CD4-positive, alpha-beta T cell treated with Interleukin-21 for 1 hour (primary cell): Measurements from ENCODE around the gene NUP107.
A peak's percentile ranks its signal among the peaks of the same experiment; 100 is the strongest.

Experiments used
- DNase-seq: peaks from one replicate; pipeline ENCODE4 v3.0.0-alpha.2; 2020

NUP107 gene

DNA sequence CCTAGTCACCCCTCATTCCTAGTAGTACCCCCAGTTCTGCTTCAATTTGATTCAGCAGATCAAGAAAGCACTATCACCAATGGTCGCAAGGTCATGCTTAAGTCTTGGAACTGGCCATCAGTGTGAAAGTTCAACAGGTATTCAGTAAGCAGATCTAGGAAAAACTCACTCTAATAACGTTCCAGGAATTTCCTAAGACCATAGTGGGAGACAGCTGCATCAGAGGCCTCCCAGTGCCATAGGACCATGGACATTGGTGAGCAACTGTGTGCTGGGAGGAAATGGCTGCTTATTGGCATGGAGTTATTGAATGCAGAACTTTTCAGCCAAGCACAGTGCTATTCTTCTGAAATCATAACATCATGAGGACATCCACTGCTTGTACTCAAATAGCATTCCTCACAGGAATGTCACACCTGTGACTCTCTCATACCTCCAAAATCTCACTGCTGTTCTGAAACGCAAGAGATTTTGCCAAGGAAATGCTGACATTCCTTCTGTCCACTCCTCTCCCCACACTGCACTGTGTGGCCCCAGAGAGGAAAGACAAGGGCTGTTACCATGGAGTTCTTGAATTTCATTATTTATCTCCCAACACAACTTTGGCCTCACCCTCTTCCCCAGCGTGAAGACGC lies 90.3 kb downstream of the NUP107 start:
- no peak for DNase-seq

DNA sequence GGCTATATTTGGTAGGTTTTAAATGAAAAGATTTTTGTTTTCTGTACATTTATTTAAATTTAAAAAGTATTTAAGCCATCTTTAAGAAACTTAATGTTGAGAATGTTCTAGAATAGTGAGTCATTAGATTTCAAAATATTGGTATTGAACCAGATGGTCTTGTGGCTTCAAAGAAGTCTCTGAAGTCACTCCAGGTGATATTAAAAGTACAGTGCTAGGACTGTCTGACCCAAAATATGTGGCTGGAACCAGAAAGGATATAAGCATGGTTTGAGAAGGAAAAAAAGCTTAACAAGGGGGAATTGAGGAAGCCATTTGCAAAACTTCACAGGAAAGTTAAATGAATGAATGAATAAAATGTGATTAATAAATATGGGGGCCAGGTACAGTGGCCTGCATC lies 92.5 kb downstream of the NUP107 start:
- no peak for DNase-seq

DNA sequence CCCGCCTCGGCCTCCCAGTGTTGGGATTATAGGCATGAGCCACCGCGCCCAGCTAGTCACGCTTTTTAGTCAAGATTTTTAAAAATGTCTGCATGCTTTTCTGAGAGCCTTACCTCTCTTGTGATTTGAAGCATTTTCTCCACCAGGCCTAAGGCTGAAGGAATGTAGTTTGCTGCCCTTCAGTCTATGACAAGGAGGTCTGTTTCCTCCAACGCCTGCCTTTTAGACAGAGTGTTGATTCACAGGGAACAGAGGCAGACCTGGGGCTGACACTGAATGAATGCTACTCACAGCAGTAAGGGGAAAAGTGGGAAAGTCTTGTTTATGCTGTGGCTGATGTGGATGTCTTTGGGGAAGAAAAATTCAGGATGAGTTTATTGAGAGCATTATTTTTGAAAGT lies 94.0 kb downstream of the NUP107 start:
- no peak for DNase-seq

DNA sequence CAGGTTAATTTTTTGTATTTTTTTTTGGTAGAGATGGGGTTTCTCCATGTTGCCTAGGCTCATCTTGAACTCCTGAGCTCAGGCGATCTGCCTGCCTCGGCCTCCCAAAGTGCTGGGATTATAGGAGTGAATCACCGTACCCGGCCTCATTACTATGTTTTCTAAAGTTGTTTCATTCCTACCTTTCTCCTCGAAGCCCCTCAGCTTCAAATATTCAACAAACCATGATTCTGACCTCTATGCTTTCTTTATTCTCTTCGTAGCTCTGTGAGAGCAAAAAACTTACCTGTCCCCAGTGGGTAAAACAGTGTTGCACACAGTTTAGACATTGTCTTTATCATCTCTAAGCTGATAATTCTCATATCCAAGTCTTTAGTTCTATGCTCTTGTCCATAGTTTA lies 95.0 kb downstream of the NUP107 start:
- DNase-seq = no peak

DNA sequence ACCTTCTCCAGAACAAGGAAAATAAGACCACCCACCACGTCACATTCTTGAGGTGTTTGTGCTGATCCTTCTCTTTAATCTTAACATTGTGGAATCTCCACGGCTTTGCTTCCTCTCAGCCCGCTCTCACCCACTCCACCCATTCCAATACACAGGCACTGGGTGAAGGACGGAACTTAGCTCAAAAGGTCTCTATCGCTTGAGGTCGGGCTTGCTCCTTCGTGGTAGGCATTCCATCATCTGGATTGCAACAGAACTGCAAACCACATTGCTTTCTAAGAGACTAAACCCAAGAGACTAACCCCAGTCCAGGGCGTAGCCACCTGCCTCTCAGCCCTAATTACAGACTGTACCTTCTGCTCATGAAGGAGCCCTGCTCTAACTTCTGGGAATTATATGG lies 97.2 kb downstream of the NUP107 start:
- DNase-seq = no peak

DNA sequence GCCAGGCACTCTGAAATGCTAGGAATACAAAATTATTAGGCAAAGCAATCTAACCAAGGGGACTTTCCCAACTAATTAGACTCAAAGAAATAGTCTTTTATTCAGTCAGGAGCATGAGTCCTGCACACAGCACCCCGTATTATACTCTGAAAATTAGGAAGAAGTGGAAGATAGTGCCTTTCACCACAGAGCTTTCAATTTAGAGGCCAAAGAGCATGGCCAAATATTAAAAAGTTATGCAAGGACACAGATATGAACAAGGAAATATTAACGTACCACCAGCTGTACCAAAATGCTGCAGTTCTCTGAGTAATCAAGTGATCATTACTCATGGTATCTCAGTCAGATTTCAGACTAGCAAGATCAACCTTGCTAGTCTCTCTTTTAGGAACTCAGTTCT lies 98.6 kb downstream of the NUP107 start:
- no peak for DNase-seq

DNA sequence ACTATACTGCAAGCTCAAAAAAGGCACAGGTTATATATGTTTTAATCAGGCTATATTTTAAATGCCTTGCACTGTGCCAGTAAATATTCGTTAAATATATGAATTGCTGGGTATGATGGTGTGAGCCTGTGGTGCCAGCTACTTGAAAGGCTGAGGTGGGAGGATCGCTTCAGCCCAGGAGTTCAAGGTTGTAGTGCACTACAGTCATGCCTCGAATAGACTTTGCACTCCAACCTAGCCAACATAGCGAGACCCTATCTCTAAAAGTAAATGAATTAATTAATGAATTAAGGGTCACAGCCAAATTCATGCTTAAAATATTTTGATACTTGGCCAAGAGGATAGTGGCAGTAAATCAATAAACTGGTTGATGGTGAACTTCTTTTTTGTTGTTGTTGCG lies 99.0 kb downstream of the NUP107 start:
- DNase-seq = no peak

DNA sequence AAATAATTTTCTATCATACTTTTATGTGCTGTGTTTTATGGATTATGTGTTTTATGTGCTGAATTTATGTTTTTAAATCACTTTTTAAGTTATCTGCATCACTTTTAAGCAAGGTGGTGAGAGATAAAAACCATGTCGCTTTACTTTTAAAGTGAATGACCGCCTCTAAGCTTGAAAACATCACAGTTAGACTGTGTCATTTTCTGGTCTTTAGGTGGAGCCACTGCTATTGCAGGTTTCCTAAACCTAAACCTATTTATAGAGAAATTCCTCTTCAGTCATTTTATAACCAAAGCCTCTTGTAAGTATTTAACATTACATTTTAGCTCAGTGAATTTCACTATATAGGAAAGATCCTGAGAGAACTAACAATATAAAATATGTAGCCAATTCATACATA lies 100.2 kb downstream of the NUP107 start:
- DNase-seq = no peak

DNA sequence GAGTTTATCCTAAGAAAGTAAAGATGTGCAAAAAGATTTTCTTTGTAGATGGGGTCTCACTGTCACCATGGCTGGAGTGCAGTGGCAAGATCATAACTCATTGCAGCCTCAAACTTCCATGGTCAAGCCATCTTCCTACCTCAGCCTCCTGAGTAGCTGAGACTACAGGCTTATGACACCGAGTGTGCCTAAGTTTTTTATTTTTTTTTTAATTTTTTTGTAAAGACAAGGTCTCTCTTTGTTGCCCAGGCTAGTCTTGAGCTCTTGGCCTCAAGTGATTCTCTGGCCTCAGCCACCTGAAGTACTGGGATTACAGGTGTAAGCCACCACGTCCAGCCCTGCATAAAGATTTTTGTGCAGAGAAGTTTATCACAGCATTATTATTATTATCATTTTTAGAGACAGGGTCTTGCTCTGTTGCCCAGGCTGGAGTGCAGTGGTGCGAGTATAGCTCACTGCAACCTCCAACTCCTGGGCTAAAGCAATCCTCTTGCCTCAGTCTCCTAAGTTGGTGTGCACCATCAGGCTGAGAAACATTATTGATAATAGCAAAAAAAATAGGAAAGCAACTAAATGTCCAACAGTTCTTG lies 101.9 kb downstream of the NUP107 start:
- no peak for DNase-seq

DNA sequence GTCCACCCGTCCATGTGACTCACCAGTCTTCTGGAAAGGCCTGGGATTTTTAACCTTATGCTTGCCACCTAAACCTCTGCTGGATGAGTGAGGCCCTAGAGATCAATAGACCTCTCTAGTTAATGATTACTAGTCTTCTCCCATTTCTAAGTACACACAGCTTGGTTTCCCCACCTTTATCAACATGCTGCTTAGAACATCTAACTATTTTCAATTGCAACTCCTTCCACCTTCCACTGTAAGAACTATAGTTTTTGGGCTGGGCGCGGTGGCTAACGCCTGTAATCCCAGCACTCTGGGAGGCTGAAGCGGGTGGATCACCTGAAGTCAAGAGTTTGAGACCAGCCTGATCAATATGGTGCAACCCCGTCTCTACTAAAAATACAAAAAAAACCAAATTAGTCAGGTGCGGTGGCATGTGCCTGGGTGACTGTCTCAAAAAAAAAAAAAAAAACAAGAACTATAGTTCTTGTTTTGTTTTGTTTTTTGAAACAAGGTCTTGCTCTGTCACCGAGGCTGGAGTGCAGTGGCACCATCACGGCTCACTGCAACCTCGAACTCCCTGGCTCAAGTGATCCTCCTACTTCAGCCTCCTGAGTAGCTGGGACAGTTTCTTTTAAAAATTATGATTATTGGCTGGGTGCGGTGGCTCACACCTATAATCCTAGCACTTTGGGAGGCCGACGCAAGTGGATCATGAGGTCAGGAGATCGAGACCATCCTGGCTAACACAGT lies 102.5 kb downstream of the NUP107 start:
- DNase-seq = no peak

DNA sequence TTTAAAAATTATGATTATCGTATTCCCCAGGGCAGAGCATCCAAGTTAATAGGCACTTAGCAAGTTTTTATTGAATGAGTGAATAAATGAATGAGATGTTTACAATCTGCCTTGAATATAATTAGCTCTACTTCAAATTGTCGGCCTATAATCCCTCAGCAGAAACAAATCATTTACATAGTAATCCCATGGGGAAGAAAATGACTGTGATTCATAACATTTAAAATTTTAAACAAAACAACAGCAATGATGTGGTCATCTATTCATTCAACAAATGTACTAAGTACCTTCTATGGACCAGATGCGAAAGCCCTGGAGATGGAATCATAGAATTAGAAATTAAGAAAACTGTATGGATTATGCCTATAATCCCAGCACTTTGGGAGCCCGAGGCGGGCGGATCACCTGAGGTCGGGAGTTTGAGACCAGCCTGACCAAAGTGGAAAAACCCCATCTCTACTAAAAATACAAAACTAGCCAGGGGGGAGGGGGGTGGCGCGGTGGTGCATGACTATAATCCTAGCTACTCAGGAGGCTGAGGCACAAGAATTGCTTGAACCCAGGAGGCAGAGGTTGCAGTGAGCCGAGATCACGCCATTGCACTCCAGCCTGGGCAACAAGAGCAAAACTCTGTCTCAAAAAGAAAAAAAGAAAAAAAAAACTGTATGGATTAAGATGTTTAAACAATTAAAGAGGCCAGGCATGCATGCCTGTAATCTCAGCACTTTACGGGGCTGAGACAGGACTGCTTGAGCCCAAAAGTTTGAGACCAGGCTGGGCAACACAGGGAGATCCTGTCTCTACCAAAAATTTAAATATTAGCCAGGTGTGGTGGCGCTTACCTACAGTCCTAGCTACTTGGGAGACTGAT lies 103.5 kb downstream of the NUP107 start:
- DNase-seq = no peak

DNA sequence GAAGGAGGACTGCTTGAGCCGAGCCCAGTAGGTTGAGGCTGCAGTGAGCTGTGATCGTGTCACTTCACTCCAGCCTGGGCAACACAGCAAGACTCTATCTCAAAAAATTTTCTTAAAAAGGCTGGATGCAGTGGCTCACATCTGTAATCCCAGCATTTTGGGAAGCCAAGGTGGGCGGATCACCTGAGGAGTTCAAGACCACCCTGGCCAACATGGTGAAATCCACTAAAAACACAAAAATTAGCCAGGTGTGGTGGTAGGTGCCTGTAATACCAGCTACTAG lies 104.1 kb downstream of the NUP107 start:
- DNase-seq = no peak

DNA sequence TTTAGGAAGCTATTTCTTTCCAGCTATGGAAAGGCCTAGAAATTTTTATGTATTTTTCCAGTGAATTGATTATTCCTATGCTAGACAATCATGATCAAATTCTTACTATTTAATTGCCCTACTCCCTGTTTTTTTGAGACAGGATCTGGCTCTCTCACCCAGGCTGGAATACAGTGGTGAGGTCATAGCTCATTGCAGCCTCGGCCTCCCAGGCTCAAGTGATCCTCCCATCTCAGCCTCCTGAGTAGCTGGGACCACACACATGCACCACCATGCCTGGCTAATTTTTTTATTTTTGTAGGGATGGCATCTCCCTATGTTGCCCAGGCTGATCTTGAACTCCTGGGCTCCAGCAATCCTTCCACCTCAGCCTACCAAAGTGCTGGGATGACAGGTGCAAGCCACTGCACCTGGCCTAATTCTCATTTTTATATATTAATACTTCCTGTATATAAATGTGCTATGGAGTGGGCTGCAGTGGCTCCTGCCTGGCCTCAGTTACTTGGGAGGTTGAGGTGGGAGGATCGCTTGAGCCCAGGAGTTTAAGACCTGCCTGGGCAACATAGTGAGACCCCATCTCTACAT lies 105.2 kb downstream of the NUP107 start:
- no peak for DNase-seq

DNA sequence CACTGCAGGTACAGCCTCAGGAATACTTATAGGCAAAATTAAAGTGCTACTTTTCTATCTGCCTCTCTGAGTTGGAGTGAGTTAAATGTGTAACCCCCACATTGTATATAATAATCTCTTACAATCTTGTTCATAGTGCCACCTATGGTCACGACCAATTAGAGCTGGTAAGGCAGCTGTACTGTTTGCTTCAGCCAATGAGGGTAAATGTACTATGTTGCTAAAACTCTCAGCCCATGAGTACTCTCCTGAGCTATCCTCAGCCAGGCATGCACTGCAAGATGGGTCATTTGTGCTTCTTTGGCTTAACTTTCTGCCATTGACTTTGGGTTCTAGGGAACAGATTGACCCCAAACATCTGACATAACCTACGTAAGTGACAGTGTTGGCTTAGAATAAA lies 106.2 kb downstream of the NUP107 start:
- peak; percentile 67 for DNase-seq

DNA sequence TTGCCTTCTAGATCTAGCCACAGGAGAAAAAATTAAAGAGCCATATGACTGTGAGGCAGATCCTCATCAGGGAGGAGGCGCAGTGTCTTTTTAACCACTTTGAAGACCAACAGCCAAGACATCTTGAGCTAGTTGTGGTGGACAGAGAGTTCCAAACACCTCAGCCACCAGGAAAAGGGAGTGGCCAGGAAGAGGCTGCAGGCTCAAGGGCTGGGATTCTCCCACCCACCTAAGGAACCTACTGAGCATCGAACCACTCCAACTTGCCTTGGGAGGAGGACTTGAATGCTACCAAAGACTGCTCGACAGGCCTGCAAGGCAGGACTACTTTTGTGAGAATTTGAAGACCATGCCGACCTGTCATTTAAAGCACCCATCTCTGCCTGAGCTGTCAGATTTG lies 106.7 kb downstream of the NUP107 start:
- no peak for DNase-seq

DNA sequence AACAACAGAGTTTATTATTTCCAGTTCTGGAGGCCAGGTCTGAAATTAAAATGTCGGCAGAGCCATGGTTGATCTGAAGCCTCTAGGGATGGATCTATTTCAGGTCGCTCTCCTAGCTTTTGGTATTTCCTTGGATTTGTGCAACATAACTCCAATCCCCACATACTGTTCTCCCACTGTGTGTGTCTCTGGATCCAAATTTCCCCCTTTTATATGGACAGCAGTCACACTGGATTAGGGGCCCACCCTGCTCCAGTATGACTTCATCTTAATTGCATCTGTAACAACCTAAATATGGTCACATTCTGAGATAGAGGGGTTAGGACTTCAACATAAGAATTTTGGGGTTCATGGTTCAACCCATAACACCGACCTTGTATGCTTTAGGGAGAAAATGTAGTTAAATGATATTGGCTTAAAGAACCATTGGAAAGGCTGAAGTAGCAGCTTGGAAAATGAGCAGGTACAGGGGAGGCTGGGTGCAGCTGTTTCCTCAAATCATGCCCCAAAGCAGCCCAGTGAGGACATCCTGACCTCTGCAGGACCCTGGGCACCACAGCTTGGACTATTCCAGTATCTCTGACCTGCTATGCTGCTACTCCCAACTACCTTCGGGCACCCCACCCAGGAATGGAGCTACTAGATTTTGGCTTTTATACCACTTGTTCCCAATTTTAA lies 107.3 kb downstream of the NUP107 start:
- no peak for DNase-seq

DNA sequence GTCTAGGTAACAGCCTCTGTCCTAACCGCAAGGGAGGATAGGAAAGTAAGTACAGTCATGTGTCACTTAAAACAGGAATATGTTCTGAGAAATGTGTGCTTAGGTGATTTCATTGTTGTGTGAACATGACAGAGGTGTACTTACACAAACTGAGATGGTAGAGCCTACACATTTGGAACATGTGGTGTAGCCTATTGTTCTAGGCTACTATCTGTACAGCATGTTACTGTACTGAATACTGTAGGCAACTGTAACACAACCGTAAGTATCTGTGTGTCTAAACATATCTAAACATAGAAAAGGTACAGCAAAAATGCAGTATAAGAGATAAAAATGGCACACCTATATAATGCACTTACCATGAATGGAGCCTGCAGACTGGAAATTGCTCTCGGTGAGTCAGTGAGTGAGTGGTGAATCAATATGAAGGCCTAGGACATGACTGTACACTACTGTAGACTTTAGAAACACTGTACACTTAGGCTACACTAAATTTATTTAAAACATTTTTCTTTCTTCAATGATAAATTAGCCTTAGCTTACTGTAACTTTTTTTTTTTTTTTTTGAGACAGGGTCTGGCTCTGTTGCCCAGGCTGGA lies 108.0 kb downstream of the NUP107 start:
- no peak for DNase-seq
